ENCODE data around the gene WIPF3.
"Not testable (repeated sequence)": the region's sequence is repeated elsewhere in the genome, so short reads cannot be mapped to it uniquely, and the experiment has no call there.

WIPF3 gene

GRCh38 chr7:29877196-29877595 lies 70.9 kb downstream of the WIPF3 start:
- in situ Hi-C loops (cut with MboI; ENCODE audit: low sequenced_read_pairs): no loop called here

DNA sequence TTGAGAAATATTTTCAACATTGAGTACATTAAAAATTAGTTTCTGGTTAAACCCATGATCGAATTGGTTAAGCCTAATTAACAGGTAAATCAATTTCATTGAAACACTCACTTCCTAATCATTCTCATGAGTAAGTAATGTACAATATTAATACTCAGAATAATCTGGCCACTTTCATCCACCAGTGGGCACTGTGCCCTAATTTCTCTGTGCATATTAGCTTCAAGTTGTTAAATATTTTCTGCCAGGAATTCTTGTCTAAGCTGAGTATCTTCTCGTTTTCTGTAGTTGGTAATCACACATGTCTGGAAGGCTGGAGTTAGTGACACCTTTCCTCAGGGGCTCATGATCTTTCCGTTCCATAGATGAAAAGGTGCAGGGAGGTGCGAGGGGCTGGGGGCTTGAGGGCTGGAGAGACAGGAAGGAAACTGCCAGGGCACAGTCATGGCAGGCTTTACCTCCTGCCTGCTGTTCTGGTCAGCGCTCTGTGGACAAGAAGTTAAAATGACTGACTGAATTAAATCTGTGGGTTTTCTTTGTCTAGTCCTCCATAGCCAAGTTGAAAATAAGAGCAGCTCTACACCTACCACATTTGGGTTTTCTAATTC lies 71.9 kb downstream of the WIPF3 start:
- in situ Hi-C loops (cut with MboI; ENCODE audit: low sequenced_read_pairs): no loop called here

DNA sequence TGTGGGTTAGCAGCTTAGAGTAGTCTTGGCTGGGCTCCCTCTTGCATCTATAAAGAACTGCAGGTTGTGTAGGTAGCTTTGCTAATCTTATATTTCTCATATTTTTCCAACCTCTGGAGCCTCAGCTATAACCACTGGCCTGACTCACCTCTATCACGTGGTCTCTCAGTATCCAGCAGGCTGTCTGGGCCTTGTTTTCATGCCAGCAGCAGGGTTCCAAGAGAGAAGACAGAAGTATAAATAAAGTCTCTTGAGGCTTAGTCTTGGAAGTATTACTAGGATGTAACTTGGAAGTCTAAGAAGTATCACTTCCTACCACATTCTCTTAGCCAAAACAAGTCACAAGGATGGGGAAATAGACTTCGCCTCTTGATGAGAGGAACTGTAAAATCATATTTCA lies 73.3 kb downstream of the WIPF3 start:
- in situ Hi-C loops (cut with MboI; ENCODE audit: low sequenced_read_pairs): no loop called here

- in situ Hi-C loops (cut with MboI; ENCODE audit: low sequenced_read_pairs): no loop called here
Measured at GRCh38 chr7:29881724-29882123, 75.4 kb downstream of the WIPF3 start.

DNA sequence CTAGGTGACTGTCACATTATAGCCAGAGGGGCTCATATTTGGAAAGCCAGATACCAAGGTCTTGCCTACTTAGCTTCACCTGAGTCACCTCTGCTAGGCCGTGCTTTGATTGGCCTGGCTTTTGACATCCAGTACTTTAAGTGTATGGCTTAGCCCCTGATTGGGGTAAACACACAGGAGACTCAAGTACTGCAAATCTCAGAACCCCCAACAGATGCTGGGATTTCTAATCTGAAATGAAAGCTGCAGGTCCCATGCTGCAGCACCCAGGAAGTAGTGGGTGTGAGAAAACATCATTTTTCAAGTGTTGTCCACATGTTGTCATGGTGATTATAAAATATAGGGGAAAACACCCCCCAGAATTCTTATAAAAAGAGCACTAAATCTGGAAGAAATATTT lies 76.2 kb downstream of the WIPF3 start:
- in situ Hi-C loops (cut with MboI; ENCODE audit: low sequenced_read_pairs): no loop called here

DNA sequence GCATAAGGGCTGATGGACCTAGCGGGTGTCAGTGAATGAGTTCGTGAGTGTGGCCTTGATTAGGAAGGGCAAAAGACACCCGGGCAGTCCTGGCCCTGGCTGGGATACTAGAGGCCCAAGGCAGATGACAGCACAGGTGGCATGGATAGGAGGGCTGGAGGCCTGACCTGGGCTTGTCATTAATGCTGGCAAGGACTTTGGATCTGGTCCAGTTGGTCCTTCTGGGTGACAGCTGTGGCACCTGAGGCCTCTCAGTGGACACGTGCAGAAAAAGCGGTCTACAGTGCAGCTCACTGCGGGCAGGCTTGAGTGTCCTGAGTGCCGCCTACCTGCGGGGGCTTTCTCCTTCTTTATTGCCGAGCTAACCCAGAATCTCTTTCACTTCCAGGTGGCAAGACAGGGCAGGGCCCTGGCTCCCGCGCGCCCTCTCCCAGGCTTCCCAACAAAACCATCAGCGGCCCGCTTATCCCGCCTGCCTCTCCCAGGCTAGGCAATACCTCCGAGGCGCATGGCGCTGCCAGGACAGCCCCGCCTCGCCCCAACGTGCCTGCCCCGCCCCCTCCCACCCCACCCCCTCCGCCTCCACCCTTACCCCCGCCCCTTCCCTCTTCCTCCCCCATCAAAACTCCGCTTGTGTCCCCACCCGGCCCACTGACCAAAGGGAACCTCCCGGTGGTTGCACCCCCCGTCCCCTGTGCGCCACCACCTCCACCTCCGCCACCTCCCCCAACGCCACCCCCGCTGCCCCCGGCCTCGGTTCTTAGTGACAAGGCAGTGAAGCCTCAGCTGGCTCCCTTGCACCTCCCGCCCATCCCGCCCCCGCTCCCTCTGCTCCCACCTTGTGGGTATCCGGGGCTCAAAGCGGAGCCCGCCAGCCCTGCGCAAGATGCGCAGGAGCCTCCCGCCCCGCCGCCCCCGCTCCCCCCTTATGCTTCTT lies 77.4 kb downstream of the WIPF3 start:
- in situ Hi-C loops (cut with MboI; ENCODE audit: low sequenced_read_pairs): no loop called here

GRCh38 chr7:29884399-29885272 lies 78.3 kb downstream of the WIPF3 start:
- in situ Hi-C loops (cut with MboI; ENCODE audit: low sequenced_read_pairs): no loop called here

DNA sequence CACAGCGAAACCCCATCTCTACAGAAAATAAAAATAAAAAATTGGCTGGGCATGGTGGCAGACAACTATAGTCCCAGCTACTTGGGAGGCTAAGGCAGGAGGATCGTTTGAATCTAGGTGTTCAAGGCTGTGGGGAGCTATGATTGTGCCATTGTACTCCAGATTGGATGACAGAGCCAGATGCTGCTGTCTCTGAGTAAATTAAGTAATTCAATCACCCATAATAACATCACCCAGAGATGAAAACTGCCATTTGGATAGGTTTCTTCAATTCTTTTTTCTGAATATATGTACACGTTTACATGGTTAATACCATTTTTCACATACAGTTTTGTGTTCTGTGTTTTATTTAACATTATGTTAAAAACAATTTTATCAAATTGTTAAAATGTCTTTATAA lies 79.3 kb downstream of the WIPF3 start:
- in situ Hi-C loops (cut with MboI; ENCODE audit: low sequenced_read_pairs): no loop called here

GRCh38 chr7:29886827-29887226 lies 80.5 kb downstream of the WIPF3 start:
- in situ Hi-C loops (cut with MboI; ENCODE audit: low sequenced_read_pairs): no loop called here

DNA sequence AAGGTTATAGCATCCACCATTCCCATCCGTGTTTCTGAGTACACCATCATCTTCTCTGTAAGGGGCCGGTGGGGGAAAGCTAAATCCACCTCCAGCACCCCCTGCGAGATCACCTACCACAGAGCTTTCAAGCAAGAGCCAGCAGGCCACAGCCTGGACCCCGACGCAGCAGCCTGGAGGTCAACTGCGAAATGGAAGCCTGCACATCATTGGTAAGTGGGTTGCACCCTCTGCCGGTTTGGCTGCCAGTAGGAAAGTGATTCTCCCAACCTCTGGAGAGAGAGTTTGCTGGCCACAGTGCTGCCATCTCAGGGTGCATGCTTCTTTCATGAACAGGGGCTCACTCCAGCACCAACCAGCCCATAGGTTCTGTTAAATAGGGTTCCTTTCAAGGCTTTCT lies 81.7 kb downstream of the WIPF3 start:
- in situ Hi-C loops (cut with MboI; ENCODE audit: low sequenced_read_pairs): no loop called here

DNA sequence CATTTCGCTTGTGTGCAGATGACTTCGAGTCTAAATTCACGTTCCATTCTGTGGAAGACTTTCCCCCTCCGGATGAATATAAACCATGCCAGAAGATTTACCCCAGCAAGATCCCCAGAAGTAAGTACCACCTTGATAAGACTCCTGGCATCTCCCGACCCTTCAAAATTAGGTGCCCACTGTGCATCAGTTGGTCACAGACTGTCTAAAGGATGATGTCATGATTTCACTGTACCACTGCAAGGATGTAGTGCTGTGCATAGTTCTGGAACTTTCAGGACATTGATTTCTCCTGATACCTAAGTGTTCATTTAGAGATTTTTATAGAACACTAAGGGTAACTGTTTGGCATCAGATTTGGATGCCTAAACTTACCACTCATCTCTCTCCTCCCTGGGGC lies 83.0 kb downstream of the WIPF3 start:
- in situ Hi-C loops (cut with MboI; ENCODE audit: low sequenced_read_pairs): no loop called here

GRCh38 chr7:29890251-29890650 lies 83.9 kb downstream of the WIPF3 start:
- in situ Hi-C loops (cut with MboI; ENCODE audit: low sequenced_read_pairs): no loop called here

- in situ Hi-C loops (cut with MboI; ENCODE audit: low sequenced_read_pairs): not testable (repeated sequence)
Measured at GRCh38 chr7:29890786-29891185, 84.5 kb downstream of the WIPF3 start.

DNA sequence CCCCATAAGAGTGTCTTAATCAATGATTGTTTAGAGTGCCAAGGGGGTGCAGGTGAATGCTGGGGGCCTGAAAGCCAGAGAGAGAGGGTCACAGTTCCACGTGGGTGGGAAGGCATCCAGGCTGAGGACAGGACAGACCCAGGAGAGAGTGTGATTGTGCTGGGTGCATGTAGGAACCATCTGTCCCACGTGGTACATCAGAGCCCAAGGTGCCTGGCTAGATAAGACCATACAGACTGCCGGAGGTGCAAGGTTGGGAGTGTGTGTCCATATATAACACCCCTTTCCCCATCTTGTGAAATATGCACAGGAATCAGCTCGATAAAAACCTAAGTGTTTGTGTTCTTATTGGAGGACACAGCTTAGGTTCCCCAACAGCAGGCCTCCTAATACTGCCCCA lies 85.5 kb downstream of the WIPF3 start:
- in situ Hi-C loops (cut with MboI; ENCODE audit: low sequenced_read_pairs): no loop called here

- in situ Hi-C loops (cut with MboI; ENCODE audit: low sequenced_read_pairs): no loop called here
Measured at GRCh38 chr7:29892231-29892630, 85.9 kb downstream of the WIPF3 start.

DNA sequence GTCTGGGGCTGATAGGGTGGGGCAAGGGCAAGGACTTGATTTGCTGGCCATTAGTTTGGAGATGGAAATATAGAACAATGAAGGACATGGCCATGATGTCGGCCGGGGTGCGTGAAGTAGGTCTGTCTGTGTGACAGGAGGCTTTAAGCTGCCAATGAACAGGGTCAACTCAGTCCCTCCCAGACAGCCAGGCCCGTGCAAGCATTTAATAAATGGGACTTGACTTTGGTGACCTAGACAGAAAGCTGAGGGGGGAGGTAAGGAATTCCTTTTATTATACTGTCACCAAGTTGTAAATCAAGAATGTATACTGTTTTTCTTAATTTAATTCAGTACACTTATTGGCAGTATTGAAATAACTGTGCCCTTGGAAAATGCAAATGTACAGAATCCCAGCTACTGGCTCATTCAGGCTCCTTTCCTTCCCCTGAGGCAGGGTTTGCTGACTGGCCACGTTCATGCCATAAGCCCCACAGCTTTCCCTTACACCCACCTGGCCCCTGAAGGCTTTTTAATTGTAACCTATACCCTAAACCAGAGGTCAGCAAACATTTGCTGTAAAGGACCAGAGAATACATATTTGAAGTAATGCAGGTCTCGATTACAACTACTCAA lies 87.2 kb downstream of the WIPF3 start:
- in situ Hi-C loops (cut with MboI; ENCODE audit: low sequenced_read_pairs): no loop called here

DNA sequence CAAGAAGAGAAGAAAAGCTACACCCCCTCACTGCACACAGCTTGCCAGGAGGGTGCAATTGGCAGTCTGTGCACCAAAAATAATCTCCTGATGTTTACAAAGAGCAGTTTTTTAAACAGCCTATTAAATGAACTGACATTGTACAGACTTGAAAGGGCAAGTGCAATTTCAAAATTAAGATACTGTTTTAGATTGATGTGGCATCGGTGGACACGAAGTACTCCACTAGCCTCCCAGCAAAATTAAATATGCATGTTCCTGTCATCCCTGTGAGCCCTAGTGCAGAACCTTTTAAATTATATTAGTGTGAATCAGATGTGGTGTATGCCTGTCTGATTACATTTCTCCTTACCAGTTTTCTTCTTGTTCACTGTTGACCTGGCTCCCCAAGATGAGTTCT lies 87.9 kb downstream of the WIPF3 start:
- in situ Hi-C loops (cut with MboI; ENCODE audit: low sequenced_read_pairs): no loop called here

GRCh38 chr7:29895559-29895958 lies 89.3 kb downstream of the WIPF3 start:
- in situ Hi-C loops (cut with MboI; ENCODE audit: low sequenced_read_pairs): no loop called here

- in situ Hi-C loops (cut with MboI; ENCODE audit: low sequenced_read_pairs): no loop called here
Measured at GRCh38 chr7:29896685-29897411, 90.5 kb downstream of the WIPF3 start.

GRCh38 chr7:29898301-29898700 lies 92.0 kb downstream of the WIPF3 start:
- in situ Hi-C loops (cut with MboI; ENCODE audit: low sequenced_read_pairs): no loop called here
